ENCODE measurements around the gene TIMP2.

- TF ChIP-seq GATA2 (IDR thresholded peaks at IDR 0.05; ENCODE audit: low read depth, low read length) (no peak; the same call in 1 of the 2 replicates), GATA3 (IDR thresholded peaks at IDR 0.05; ENCODE audit: low read depth, low read length) (no peak)
Measured at GRCh38 chr17:78937561-78937960, 12.4 kb upstream of the TIMP2 start.
